A549 (cell line): Measurements from ENCODE around the gene CDH4. TPM values are rescaled to one million over a fixed set of nuclear protein-coding genes. Genes with fewer than 3 reads are reported as not detected.
A peak's percentile ranks its signal among the peaks of the same experiment; 100 is the strongest.

Experiments used
- ATAC-seq, 2 experiments: fragments of 200-7000 bp in 1 of 2; fragments of >200 bp in 1 of 2; cut with Nextera tagmentation in 1 of 2; cut with Tn5 transposase in 1 of 2; 3 replicates each; pipeline versions ENCODE4 v1.8.0 to v1.9.1; 2018 to 2020; ENCODE audit warnings: mild to moderate bottlenecking in 1 of 2, moderate library complexity in 1 of 2
- CTCF ChIA-PET: fragments of 300-600 bp; sonication (Branson Sonifier 250); formaldehyde crosslinking; extraction: SDS; loops from one replicate; lab custom pipeline; 2021; ENCODE audit warnings: antibody characterized with exemption, inconsistent platforms; lab: Yijun Ruan, JAX
- POLR2A ChIA-PET: fragments of 350-600 bp; formaldehyde crosslinking; extraction: SDS; loops from one replicate; lab custom pipeline; 2021; ENCODE audit warnings: antibody characterized with exemption, inconsistent platforms; lab: Yijun Ruan, JAX
- DNase-seq, 2 experiments: peaks; one replicate each; pipeline versions ENCODE4 v3.0.0 to v3.0.0-alpha.2; 2011 to 2016; ENCODE audit warnings: low read depth in 1 of 2, low spot score in 1 of 2
- FAIRE-seq: peaks from 2 replicates; lab custom pipeline; 2011; peaks lifted over from hg19 to GRCh38; lab: Jason Lieb, UNC
- H3K27ac ChIP-seq, 2 experiments: fragments of >200 bp; sonication (Bioruptor Twin); formaldehyde crosslinking; 3 replicates each; pipeline ENCODE4 v1.5.1; 2016 to 2017
- H3K4me1 ChIP-seq: fragments of >200 bp; sonication (Bioruptor Twin); formaldehyde crosslinking; 3 replicates; pipeline ENCODE4 v1.6.1; 2016
- H3K4me2 ChIP-seq: fragments of >200 bp; sonication (Bioruptor Twin); formaldehyde crosslinking; 3 replicates; pipeline ENCODE4 v1.6.1; 2016
- H3K4me3 ChIP-seq: fragments of >200 bp; sonication (Bioruptor Twin); formaldehyde crosslinking; 3 replicates; pipeline ENCODE4 v1.5.1; 2016
- H3K9me3 ChIP-seq: fragments of >200 bp; sonication (Bioruptor Twin); formaldehyde crosslinking; 3 replicates; pipeline ENCODE4 v1.6.1; 2016
- BCL3 ChIP-seq: fragments of >200 bp; sonication (Bioruptor Twin); formaldehyde crosslinking; IDR thresholded peaks from 3 replicates; pipeline ENCODE4 v1.6.1; 2016
- CHD4 ChIP-seq: fragments of 200-600 bp; sonication (generic); IDR thresholded peaks from 2 replicates; pipeline ENCODE4 v1.6.1; 2016; ENCODE audit warnings: antibody characterized with exemption, mild to moderate bottlenecking, borderline replicate concordance
- EHMT2 ChIP-seq: fragments of 200-600 bp; sonication (generic); IDR thresholded peaks from 2 replicates; pipeline ENCODE4 v1.6.1; 2016; ENCODE audit warnings: antibody characterized with exemption, low read depth, mild to moderate bottlenecking, moderate library complexity
- GATA3 ChIP-seq: IDR thresholded peaks from 2 replicates; pipeline ENCODE4 v1.6.1; 2012; ENCODE audit warnings: borderline replicate concordance
- HEYL ChIP-seq: fragments of 250-450 bp; sonication (Bioruptor Pico); IDR thresholded peaks from 2 replicates; pipeline ENCODE4 v1.8.0; 2021; ENCODE audit warnings: mild to moderate bottlenecking, moderate library complexity
- HOXA7 ChIP-seq: fragments of 250-450 bp; sonication (Bioruptor Pico); IDR thresholded peaks from 2 replicates; pipeline ENCODE4 v1.5.0; 2020; ENCODE audit warnings: mild to moderate bottlenecking, moderate library complexity
- HOXB5 ChIP-seq: fragments of 250-450 bp; sonication (Bioruptor Pico); IDR thresholded peaks from 2 replicates; pipeline ENCODE4 v1.5.0; 2020; ENCODE audit warnings: mild to moderate bottlenecking, moderate library complexity
- JUN ChIP-seq, 2 experiments: fragments of >200 bp; sonication (Bioruptor Twin); formaldehyde crosslinking; IDR thresholded peaks; 2 replicates in 1 of 2; 3 replicates in 1 of 2; pipeline ENCODE4 v1.6.1; 2016 to 2017
- JUNB ChIP-seq: fragments of >200 bp; sonication (Bioruptor Twin); formaldehyde crosslinking; IDR thresholded peaks from 2 replicates; pipeline ENCODE4 v1.6.1; 2016
- KDM1A ChIP-seq: fragments of 200-600 bp; sonication (generic); IDR thresholded peaks from 2 replicates; pipeline ENCODE4 v1.6.1; 2016; ENCODE audit warnings: low read depth, mild to moderate bottlenecking
- MAFK ChIP-seq: fragments of 450-650 bp; IDR thresholded peaks from 2 replicates; pipeline ENCODE4 v1.6.1; 2014; ENCODE audit not compliant: partially characterized antibody
- MAX ChIP-seq: IDR thresholded peaks from 2 replicates; pipeline ENCODE4 v1.6.1; 2012
- MAZ ChIP-seq: fragments of 150-350 bp; IDR thresholded peaks from 2 replicates; pipeline ENCODE4 v1.6.1; 2014; ENCODE audit warnings: antibody characterized with exemption, low read depth, low read length, borderline replicate concordance
- POLR2AphosphoS2 ChIP-seq: conservative IDR thresholded peaks from 2 replicates; pipeline ENCODE4 v1.6.1; 2012; ENCODE audit warnings: low read length, improper control_type of control experiment, inconsistent platforms
- RARB ChIP-seq: fragments of 250-450 bp; sonication (Bioruptor Pico); IDR thresholded peaks from 2 replicates; pipeline ENCODE4 v1.8.0; 2021; ENCODE audit warnings: mild to moderate bottlenecking, moderate library complexity
- TFCP2L1 ChIP-seq: fragments of 250-450 bp; sonication (Bioruptor Pico); IDR thresholded peaks from 2 replicates; pipeline ENCODE4 v1.5.0; 2021; ENCODE audit warnings: mild to moderate bottlenecking
- WGBS: methylation state at CpG from one replicate; pipeline ENCODE4 v1.1.6; 2017; ENCODE audit errors: missing lambda C conversion rate; 5-methylcytosine and 5-hydroxymethylcytosine counted together
- polyA plus RNA-seq, 4 experiments: library from polyadenylated mRNA; depleted of rRNA in 3 of 4; stranded (reverse); fragments of >200 nt; fragmentation: RNase III in 1 of 4; extraction: RNeasy Plus Mini Kit Qiagen cat#74134 plus additional on column Dnase treatment in 1 of 4; gene quantifications; 2 replicates in 3 of 4; 3 replicates in 1 of 4; pipeline ENCODE4 v1.2.3, GENCODE V29; 2011 to 2017
- TF ChIP-seq, protein P1 (sequence below): fragments of 250-450 bp; sonication (Bioruptor Pico); IDR thresholded peaks from 2 replicates; pipeline ENCODE4 v1.5.0; 2020; ENCODE audit warnings: low read depth, mild to moderate bottlenecking, moderate library complexity
- TF ChIP-seq, protein P2 (sequence below): fragments of 450-650 bp; IDR thresholded peaks from 2 replicates; pipeline ENCODE4 v1.6.1; 2014; ENCODE audit warnings: antibody characterized with exemption

The CDH4 gene
- polyA plus RNA-seq, 2 of the 4 experiments (the other 2 are of a cell fraction), result 3.4 to 10.3 TPM

DNA sequence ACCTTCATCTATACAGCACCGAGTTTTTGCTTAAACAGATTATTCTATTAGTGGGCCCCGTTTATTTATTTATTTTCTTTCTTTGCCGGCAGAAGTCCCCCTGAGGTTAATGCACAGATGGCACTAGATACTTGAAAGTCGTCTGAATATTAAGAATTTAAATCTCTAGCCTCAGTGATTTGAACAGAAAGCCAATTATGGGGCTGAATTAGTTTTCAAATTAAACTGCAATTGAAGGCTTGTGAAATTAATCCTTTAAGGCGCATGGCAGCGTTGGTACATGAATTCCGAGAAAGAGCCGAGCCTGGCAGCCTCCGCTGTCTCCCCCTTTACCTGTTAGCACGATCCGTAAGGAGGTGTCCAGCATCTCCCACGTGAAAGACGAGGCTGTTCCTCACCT lies 610.8 kb downstream of the CDH4 start:
- H3K4me1 ChIP-seq, result no peaks in the 10 kb centered on the region
- POLR2A ChIA-PET, result no interaction called here
- CTCF ChIA-PET, result no interaction called here
- H3K4me3 ChIP-seq, result no peak overlapping the region
- no peaks in the 10 kb centered on the region for H3K9me3 ChIP-seq
- no peak overlapping the region for H3K27ac ChIP-seq
- no peak for ATAC-seq
- no peak overlapping the region for H3K4me2 ChIP-seq
- DNase-seq, result no peak
- WGBS, result 71% methylated on average over 13 of the region's 13 CpGs
- FAIRE-seq, result no peak
- no peak for TF ChIP-seq JUNB

GRCh38 chr20:61864481-61864880 lies 612.4 kb downstream of the CDH4 start:
- no peak overlapping the region for H3K4me2 ChIP-seq
- POLR2A ChIA-PET, result no interaction called here
- H3K27ac ChIP-seq, result no peak overlapping the region
- no peak overlapping the region for H3K4me3 ChIP-seq
- no peak for TF ChIP-seq RARB
- no peak for FAIRE-seq
- CTCF ChIA-PET, result interaction anchor here (1.1 to 1.3 kb wide), 2 partner anchors 11 to 16 kb away, joined by 3 to 4 read pairs; no protein-coding TSS in a partner anchor
- H3K9me3 ChIP-seq, result no peaks in the 10 kb centered on the region
- no peaks in the 10 kb centered on the region for H3K4me1 ChIP-seq
- no peak; a peak in 1 of 6 replicates for ATAC-seq
- WGBS, result 66% methylated on average over 11 of the region's 12 CpGs
- DNase-seq, result no peak

DNA sequence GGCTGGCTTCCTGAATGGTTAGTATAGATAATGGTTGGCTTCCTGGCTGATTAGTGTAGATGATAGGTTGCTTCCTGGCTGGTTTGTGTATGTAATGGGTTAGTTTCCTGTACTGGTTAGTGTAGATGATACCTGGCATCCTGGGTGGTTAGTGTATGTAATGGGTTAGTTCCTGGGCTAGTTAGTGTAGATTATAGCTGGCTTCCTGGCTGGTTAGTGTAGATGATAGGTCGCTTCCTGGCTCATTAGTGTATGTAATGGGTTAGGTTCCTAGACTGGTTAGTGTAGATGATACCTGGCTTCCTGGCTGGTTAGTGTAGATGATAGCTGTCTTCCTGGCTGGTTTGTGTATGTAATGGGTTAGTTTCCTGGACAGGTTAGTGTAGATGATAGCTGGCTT lies 613.3 kb downstream of the CDH4 start:
- ChIA-PET CTCF (interaction anchor here (1.3 kb wide), 1 partner anchor 10 kb away, joined by 4 read pairs; no protein-coding TSS in a partner anchor), POLR2A (no interaction called here)
- Histone ChIP-seq H3K4me1 (no peaks in the 10 kb centered on the region), H3K27ac (no peak overlapping the region), H3K4me2 (no peak overlapping the region), H3K4me3 (no peak overlapping the region), H3K9me3 (0 out of 3 replicates have a peak, but pooled peaks cover under 1% of the 10 kb centered on the region)
- FAIRE-seq (no peak), DNase-seq (no peak), ATAC-seq (no peak)
- WGBS, result 40% methylated on average over 1 of the region's 1 CpG
- TF ChIP-seq JUN (IDR thresholded peaks at IDR 0.05) (no peak), HOXA7 (CRISPR knock-in tag) (no peak), JUNB (no peak), TFCP2L1 (CRISPR knock-in tag) (no peak), KDM1A (no peak), EHMT2 (no peak), CHD4 (no peak), HOXB5 (no peak)
- TF ChIP-seq, protein P1, sequence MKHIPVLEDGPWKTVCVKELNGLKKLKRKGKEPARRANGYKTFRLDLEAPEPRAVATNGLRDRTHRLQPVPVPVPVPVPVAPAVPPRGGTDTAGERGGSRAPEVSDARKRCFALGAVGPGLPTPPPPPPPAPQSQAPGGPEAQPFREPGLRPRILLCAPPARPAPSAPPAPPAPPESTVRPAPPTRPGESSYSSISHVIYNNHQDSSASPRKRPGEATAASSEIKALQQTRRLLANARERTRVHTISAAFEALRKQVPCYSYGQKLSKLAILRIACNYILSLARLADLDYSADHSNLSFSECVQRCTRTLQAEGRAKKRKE (CRISPR knock-in tag), result no peak
- TF ChIP-seq, protein P2, sequence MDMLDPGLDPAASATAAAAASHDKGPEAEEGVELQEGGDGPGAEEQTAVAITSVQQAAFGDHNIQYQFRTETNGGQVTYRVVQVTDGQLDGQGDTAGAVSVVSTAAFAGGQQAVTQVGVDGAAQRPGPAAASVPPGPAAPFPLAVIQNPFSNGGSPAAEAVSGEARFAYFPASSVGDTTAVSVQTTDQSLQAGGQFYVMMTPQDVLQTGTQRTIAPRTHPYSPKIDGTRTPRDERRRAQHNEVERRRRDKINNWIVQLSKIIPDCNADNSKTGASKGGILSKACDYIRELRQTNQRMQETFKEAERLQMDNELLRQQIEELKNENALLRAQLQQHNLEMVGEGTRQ, result no peak

DNA sequence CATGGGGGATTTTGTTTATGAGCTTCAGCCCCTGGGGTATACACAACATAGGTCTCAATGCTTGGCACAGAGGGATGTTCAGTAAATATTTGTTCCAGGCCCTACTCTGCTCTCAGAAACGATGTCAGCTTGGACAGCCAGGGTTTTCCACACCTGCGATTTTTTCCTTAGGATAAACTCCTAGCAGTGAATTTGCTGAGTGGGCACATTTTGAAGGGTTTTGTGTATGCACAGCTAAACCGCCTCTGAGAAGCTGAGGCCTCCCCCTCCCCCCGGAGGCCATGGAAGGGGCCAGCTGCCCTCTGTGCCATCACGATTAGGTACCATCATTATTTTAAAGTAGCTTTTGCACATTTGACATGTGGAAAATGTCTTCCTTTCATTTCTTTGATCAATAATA lies 614.1 kb downstream of the CDH4 start:
- WGBS, result 44% methylated on average over 5 of the region's 5 CpGs
- FAIRE-seq, result no peak
- ChIA-PET POLR2A (no interaction called here), CTCF (interaction anchor here (0.6 kb wide), 1 partner anchor 1636 kb away, joined by 3 read pairs; no protein-coding TSS in a partner anchor)
- Histone ChIP-seq H3K4me3 (no peak overlapping the region), H3K27ac (no peak overlapping the region), H3K4me2 (no peak overlapping the region), H3K9me3 (peaks cover 7% of the 10 kb centered on the region; the same call in 1 of the 3 replicates), H3K4me1 (no peaks in the 10 kb centered on the region)
- TF ChIP-seq HEYL (no peak), MAZ (no peak), MAX (no peak), GATA3 (no peak), BCL3 (no peak), MAFK (peak; percentile 98), POLR2AphosphoS2 (no peak)
- DNase-seq, result no peak
- ATAC-seq, result no peak
